ENCODE measurements around the gene CCR9. TPM values are rescaled to one million over a fixed set of nuclear protein-coding genes. Genes with fewer than 3 reads are reported as not detected.

The CCR9 gene
- total and polyA plus RNA-seq, 7 experiments from 2014 or later, result 0.31 to 0.66 (median 0.48) TPM; not detected in 1

DNA sequence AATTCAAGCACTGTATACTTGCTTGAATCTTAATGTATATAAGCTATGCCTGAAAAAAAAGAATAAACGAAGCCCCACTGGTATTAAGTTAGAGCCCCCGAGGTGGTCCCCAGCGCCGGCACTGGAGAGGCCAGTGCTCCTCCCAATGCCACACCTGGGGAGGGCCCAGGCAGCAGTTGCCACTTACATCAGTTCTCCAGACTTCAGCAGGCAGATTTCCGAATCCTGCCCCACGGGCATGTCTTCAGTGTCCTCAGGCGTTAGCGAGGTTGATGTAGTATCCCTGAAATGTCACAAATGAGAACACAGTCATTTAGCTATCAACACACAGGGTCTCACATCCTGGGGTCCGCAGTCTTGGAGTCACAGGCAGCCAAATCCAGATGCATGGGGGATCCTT is 49.9 kb downstream of the CCR9 start:
- ChIA-PET CTCF (interaction anchor here (0.6 to 19.0 kb wide), 3 partner anchors 10 to 852 kb away, joined by 3 to 336 read pairs (median 3); no protein-coding TSS in a partner anchor), POLR2A (interaction anchor here (0.8 kb wide), 1 partner anchor 140 kb away, joined by 3 read pairs; no protein-coding TSS in a partner anchor)
- Histone ChIP-seq H3K27me3 (ENCODE audit: control insufficient read depth in 2 of 2, insufficient read depth in 2 of 2, low read length in 2 of 2) (no peaks in the 10 kb centered on the region), H3K9me3 (ENCODE audit: control insufficient read depth in 2 of 3, low read length in 3 of 3) (no peaks in the 10 kb centered on the region), H3K4me1 (ENCODE audit: control insufficient read depth in 2 of 2, insufficient read depth in 2 of 2, low read length in 2 of 2) (peaks cover 5 to 10% of the 10 kb centered on the region in 2 donors), H3K36me3 (ENCODE audit: control insufficient read depth in 2 of 3, insufficient read depth in 3 of 3, low read length in 3 of 3) (peaks cover 0 to 62% (median 14%) of the 10 kb centered on the region in 3 experiments), H3K4me3 (ENCODE audit: low read length) (no peak overlapping the region), H3K27ac (ENCODE audit: low read depth, low read length) (no peak overlapping the region)
- Mint-ChIP-seq H3K27ac (no peak overlapping the region), H3K4me3 (no peak overlapping the region), H3K27me3 (no peaks in the 10 kb centered on the region), H3K4me1 (peaks cover 7 to 23% (median 10%) of the 10 kb centered on the region in 7 donors), H3K36me3 (peaks cover 13 to 63% (median 39%) of the 10 kb centered on the region in 5 donors), H3K9me3 (peaks cover 0 to 6% (median 0%) of the 10 kb centered on the region in 11 donors)
- intact Hi-C loops (cut with micrococcal nuclease), result no loop called here
- DNase-seq (no peak), ATAC-seq (no peak)

DNA sequence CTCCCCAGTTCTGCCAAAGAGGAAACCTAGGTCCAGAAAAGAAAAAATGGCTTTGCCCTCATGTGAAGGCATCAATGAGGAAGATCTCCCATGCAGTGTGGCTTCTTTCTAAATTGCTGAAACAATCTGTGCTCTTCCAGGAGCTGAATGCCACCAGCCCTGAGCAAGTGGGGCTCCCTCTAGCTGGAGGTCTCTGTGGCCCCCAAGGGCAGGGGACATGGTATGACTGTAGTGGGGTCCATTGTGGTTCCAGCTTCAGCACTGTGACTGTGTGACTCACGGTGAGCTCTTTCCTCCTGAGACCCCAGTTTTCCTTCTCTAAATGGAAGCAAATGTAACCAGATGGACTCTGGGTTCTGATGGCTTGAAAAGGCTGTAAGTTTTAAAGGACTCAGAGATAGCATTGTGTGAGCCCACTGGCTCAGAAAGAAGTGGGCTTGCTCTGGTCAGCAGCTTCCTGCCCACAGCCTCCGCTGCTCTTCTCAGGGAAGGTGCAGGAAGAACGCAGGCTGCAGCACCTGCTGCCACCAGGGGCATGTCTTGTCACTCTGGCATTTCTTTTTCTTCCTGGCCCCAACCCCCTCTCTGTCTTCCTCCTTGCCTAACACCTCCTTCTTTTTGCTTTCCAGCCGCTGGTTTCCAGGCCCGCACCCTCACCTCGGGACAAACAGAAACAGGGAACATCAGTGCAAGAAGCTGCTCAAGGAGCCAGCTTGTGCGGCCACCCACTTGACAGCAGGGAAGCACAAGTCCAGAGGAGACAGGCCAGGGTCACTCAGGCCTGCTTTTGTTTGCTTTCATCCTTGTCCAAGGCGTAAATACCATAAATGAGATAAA is 51.1 kb downstream of the CCR9 start:
- H3K36me3 Mint-ChIP-seq, result peaks cover 7 to 60% (median 34%) of the 10 kb centered on the region in 5 donors
- Histone ChIP-seq H3K4me1 (ENCODE audit: control insufficient read depth in 2 of 2, insufficient read depth in 2 of 2, low read length in 2 of 2) (peaks cover 5 to 20% of the 10 kb centered on the region in 2 donors), H3K9me3 (ENCODE audit: control insufficient read depth in 2 of 3, low read length in 3 of 3) (no peaks in the 10 kb centered on the region), H3K27me3 (ENCODE audit: control insufficient read depth in 2 of 2, insufficient read depth in 2 of 2, low read length in 2 of 2) (no peaks in the 10 kb centered on the region), H3K36me3 (ENCODE audit: control insufficient read depth in 2 of 3, insufficient read depth in 3 of 3, low read length in 3 of 3) (peaks cover 0 to 51% (median 14%) of the 10 kb centered on the region in 3 experiments), H3K4me3 (ENCODE audit: low read length) (no peak overlapping the region), H3K27ac (ENCODE audit: low read depth, low read length) (no peak overlapping the region)
- ChIA-PET CTCF (interaction anchor here (0.6 to 19.0 kb wide), 8 partner anchors 9 to 441 kb away, joined by 3 to 336 read pairs (median 3); partner anchors contain the start of gene FYCO1), POLR2A (interaction anchor here (0.6 to 1.3 kb wide), 3 partner anchors 59 to 142 kb away, joined by 3 read pairs; partner anchors contain the start of gene FYCO1)
- peaks cover 10 to 30% (median 15%) of the 10 kb centered on the region in 7 donors for H3K4me1 Mint-ChIP-seq
- H3K9me3 Mint-ChIP-seq, result peaks cover 0 to 6% (median 0%) of the 10 kb centered on the region in 11 donors
- H3K27me3 Mint-ChIP-seq, result no peaks in the 10 kb centered on the region
- intact Hi-C loops (cut with micrococcal nuclease), result loop anchor here (1.0 to 2.0 kb wide), 6 partner anchors 39 to 441 kb away; partner anchors contain the start of genes CCR1 (in 1 of the 2), CCR5 (in 1 of the 2) and FYCO1 (in 1 of the 2)
- DNase-seq (no peak), ATAC-seq (no peak)
- no peak overlapping the region for H3K27ac Mint-ChIP-seq
- H3K4me3 Mint-ChIP-seq, result no peak overlapping the region

DNA sequence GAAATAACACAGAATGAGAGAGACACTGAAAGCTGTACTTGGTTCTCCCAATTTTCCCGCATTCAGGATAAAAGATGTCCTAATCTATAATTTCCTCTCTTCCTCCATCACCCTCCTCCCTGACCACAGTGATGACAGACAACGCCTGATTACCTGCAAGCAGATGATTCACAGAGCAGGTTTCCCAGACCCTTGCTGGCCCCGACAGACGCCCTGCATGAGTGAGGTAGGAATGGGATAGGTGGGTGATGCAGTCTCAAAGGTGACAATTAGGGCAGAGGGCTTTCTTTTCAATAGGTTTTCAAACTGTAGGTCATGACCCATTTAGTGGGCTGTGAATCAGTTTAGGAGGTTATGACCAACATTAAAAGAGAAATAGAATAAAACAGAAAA is 51.7 kb downstream of the CCR9 start:
- Histone ChIP-seq H3K36me3 (ENCODE audit: control insufficient read depth in 2 of 3, insufficient read depth in 3 of 3, low read length in 3 of 3) (peaks cover 0 to 45% (median 14%) of the 10 kb centered on the region in 3 experiments), H3K9me3 (ENCODE audit: control insufficient read depth in 2 of 3, low read length in 3 of 3) (no peaks in the 10 kb centered on the region), H3K27ac (ENCODE audit: low read depth, low read length) (no peak overlapping the region), H3K4me1 (ENCODE audit: control insufficient read depth in 2 of 2, insufficient read depth in 2 of 2, low read length in 2 of 2) (peaks cover 7 to 26% of the 10 kb centered on the region in 2 donors), H3K27me3 (ENCODE audit: control insufficient read depth in 2 of 2, insufficient read depth in 2 of 2, low read length in 2 of 2) (no peaks in the 10 kb centered on the region), H3K4me3 (ENCODE audit: low read length) (no peak overlapping the region)
- ChIA-PET CTCF (interaction anchor here (0.5 to 19.0 kb wide), 14 partner anchors 36 to 440 kb away, joined by 3 to 336 read pairs (median 4); partner anchors contain the start of gene CCR5), POLR2A (interaction anchor here (0.6 to 1.4 kb wide), 6 partner anchors 56 to 141 kb away, joined by 3 to 8 read pairs (median 4); partner anchors contain the start of gene FYCO1)
- Mint-ChIP-seq H3K4me3 (no peak overlapping the region), H3K4me1 (peaks cover 15 to 36% (median 21%) of the 10 kb centered on the region in 7 donors), H3K9me3 (peaks cover 0 to 6% (median 0%) of the 10 kb centered on the region in 11 donors), H3K36me3 (peaks cover 7 to 60% (median 33%) of the 10 kb centered on the region in 5 donors), H3K27ac (no peak overlapping the region), H3K27me3 (no peaks in the 10 kb centered on the region)
- DNase-seq (no peak), ATAC-seq (no peak)
- intact Hi-C loops (cut with micrococcal nuclease), result loop anchor here (1.0 to 2.0 kb wide), 6 partner anchors 38 to 441 kb away; partner anchors contain the start of genes CCR1 (in 1 of the 2), CCR5 (in 1 of the 2) and FYCO1 (in 1 of the 2)

DNA sequence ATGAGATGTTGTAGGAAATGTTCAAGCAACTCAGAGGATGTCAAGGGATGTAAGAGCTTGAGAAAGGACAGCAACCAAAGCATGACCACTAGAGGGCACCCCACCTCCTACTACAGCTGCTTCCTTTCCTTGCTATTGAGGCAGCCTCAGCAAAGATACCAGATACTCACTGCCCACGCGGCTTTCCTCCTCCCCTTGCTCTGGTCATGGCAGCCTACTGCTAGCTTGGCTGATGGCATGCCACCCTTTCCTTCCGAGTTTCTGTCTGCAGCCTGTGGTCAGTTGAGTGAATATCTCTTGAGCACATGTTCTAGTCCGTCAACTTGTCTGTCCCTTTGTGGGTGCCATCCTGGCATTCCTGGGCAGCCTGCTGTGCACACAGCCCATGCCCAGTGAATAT is 52.5 kb downstream of the CCR9 start:
- Mint-ChIP-seq H3K4me3 (no peak overlapping the region), H3K9me3 (peaks cover 0 to 6% (median 0%) of the 10 kb centered on the region in 11 donors), H3K36me3 (peaks cover 7 to 56% (median 25%) of the 10 kb centered on the region in 5 donors), H3K27me3 (no peaks in the 10 kb centered on the region), H3K27ac (peak overlapping the region in 1 of 9 donors; percentile 3), H3K4me1 (peaks cover 21 to 44% (median 30%) of the 10 kb centered on the region in 7 donors)
- H3K27ac ChIP-seq (ENCODE audit: low read depth, low read length), result no peak overlapping the region
- POLR2A ChIA-PET, result interaction anchor here (1.1 to 1.4 kb wide), 4 partner anchors 55 to 147 kb away, joined by 3 to 8 read pairs (median 6); no protein-coding TSS in a partner anchor
- peak; percentile 92 for ATAC-seq
- H3K4me3 ChIP-seq (ENCODE audit: low read length), result no peak overlapping the region
- CTCF ChIA-PET, result interaction anchor here (0.5 to 19.0 kb wide), 25 partner anchors 8 to 549 kb away, joined by 3 to 336 read pairs (median 3); partner anchors contain the start of gene CCR5
- peak; percentile 58 to 84 (median 79) for DNase-seq
- H3K4me1 ChIP-seq (ENCODE audit: control insufficient read depth in 2 of 2, insufficient read depth in 2 of 2, low read length in 2 of 2), result peaks cover 15 to 32% of the 10 kb centered on the region in 2 donors
- H3K36me3 ChIP-seq (ENCODE audit: control insufficient read depth in 2 of 3, insufficient read depth in 3 of 3, low read length in 3 of 3), result peaks cover 0 to 38% (median 14%) of the 10 kb centered on the region in 3 experiments
- H3K9me3 ChIP-seq (ENCODE audit: control insufficient read depth in 2 of 3, low read length in 3 of 3), result no peaks in the 10 kb centered on the region
- intact Hi-C loops (cut with micrococcal nuclease), result loop anchor here (1.0 to 2.0 kb wide), 6 partner anchors 37 to 440 kb away; partner anchors contain the start of genes CCR1 (in 1 of the 2), CCR5 (in 1 of the 2) and FYCO1 (in 1 of the 2)
- no peaks in the 10 kb centered on the region for H3K27me3 ChIP-seq (ENCODE audit: control insufficient read depth in 2 of 2, insufficient read depth in 2 of 2, low read length in 2 of 2)

DNA sequence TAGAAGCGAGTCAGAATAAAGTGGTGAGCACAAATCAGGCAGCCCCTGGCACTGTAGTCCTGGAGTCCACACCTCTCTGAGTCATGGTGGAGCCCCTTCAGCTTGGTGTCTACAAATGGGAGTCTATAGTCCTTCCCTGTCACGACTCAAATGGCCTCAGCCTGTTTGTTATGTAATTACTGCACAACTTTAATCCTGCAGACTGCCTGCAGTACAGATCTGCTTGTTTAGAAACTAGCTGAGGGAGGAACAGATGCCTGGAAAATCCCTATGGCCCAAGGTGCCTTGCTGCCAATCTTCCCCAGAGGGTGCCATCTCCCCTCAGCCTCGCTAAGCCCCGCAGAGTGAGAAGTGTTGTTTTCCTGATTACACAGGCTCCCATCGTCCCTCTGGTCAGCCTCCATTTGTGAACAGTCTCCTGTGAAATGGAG is 53.0 kb downstream of the CCR9 start:
- ChIA-PET POLR2A (interaction anchor here (1.1 to 1.4 kb wide), 4 partner anchors 55 to 146 kb away, joined by 3 to 8 read pairs (median 6); no protein-coding TSS in a partner anchor), CTCF (interaction anchor here (0.8 to 19.0 kb wide), 24 partner anchors 8 to 439 kb away, joined by 3 to 336 read pairs (median 3); partner anchors contain the start of gene CCR5)
- Mint-ChIP-seq H3K4me3 (no peak overlapping the region), H3K36me3 (peaks cover 7 to 52% (median 20%) of the 10 kb centered on the region in 5 donors), H3K4me1 (peaks cover 20 to 46% (median 31%) of the 10 kb centered on the region in 7 donors), H3K27ac (peak overlapping the region in 2 of 9 donors; percentile 3 to 6), H3K27me3 (no peaks in the 10 kb centered on the region), H3K9me3 (peaks cover 0 to 6% (median 0%) of the 10 kb centered on the region in 11 donors)
- intact Hi-C loops (cut with micrococcal nuclease), result loop anchor here (2.0 kb wide), 3 partner anchors 269 to 439 kb away; partner anchors contain the start of genes CCR1 (in 1 of the 2) and CCR5 (in 1 of the 2)
- no peak overlapping the region for H3K4me3 ChIP-seq (ENCODE audit: low read length)
- DNase-seq (no peak), ATAC-seq (peak; percentile 8)
- H3K9me3 ChIP-seq (ENCODE audit: control insufficient read depth in 2 of 3, low read length in 3 of 3), result no peaks in the 10 kb centered on the region
- H3K27ac ChIP-seq (ENCODE audit: low read depth, low read length), result no peak overlapping the region
- H3K4me1 ChIP-seq (ENCODE audit: control insufficient read depth in 2 of 2, insufficient read depth in 2 of 2, low read length in 2 of 2), result peaks cover 19 to 36% of the 10 kb centered on the region in 2 donors
- no peaks in the 10 kb centered on the region for H3K27me3 ChIP-seq (ENCODE audit: control insufficient read depth in 2 of 2, insufficient read depth in 2 of 2, low read length in 2 of 2)
- peaks cover 0 to 34% (median 14%) of the 10 kb centered on the region in 3 experiments for H3K36me3 ChIP-seq (ENCODE audit: control insufficient read depth in 2 of 3, insufficient read depth in 3 of 3, low read length in 3 of 3)

Data from naive thymus-derived CD4-positive, alpha-beta T cell (primary cell).